GM12864 (cell line): ENCODE data around the gene MLYCD.
"Not testable (repeated sequence)": the region's sequence is repeated elsewhere in the genome, so short reads cannot be mapped to it uniquely, and the experiment has no call there.

Experiments used
- DNase-seq: peaks from one replicate; pipeline ENCODE4 v3.0.0-alpha.2; 2011; ENCODE audit warnings: low read depth
- H3K4me3 ChIP-seq: 2 replicates; pipeline ENCODE4 v1.5.1; 2011; ENCODE audit warnings: mild to moderate bottlenecking, low read depth, low read length, control low read depth
- TF ChIP-seq, protein P1 (sequence below): IDR thresholded peaks from 2 replicates; pipeline ENCODE4 v1.5.1; 2011; ENCODE audit warnings: low read depth, mild to moderate bottlenecking, moderate library complexity, low read length, control low read depth, inconsistent platforms; ENCODE audit errors: missing control alignments

Gene MLYCD

DNA sequence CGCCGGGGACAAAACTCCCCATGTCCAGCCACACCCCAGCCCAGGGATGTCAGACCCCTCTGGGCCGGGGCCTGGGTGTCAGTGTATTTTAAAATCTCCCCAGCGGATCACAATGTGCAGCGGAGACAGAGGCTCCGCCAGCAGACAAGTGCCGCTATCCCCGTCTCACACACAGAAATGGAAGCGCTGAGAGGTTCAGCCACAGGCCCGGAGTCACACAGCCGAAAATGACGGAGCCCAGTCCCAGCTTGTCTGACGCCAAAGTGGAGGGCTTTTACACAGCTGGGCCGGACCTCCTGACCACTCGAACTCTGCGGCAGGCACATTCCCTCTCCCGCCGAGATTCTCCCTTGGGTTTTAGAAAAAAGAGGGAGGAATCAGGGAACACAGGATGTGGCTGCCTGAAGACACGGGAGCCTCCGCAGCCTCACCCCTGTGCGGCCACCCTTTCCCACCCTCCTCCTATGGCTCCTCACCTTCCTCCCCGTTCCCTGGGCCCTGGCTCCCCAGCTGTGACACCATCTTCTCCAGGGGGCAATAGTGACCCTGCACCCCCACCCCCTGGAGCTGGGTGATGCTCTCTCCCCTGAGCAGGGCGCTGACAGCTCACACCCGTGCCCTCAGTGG lies 47.4 kb downstream of the MLYCD start:
- DNase-seq = no peak
- no peak overlapping the region for H3K4me3 ChIP-seq
- TF ChIP-seq, protein P1, sequence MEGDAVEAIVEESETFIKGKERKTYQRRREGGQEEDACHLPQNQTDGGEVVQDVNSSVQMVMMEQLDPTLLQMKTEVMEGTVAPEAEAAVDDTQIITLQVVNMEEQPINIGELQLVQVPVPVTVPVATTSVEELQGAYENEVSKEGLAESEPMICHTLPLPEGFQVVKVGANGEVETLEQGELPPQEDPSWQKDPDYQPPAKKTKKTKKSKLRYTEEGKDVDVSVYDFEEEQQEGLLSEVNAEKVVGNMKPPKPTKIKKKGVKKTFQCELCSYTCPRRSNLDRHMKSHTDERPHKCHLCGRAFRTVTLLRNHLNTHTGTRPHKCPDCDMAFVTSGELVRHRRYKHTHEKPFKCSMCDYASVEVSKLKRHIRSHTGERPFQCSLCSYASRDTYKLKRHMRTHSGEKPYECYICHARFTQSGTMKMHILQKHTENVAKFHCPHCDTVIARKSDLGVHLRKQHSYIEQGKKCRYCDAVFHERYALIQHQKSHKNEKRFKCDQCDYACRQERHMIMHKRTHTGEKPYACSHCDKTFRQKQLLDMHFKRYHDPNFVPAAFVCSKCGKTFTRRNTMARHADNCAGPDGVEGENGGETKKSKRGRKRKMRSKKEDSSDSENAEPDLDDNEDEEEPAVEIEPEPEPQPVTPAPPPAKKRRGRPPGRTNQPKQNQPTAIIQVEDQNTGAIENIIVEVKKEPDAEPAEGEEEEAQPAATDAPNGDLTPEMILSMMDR = no peak

GRCh38 chr16:83946781-83947566 lies 48.1 kb downstream of the MLYCD start:
- no peak for DNase-seq
- TF ChIP-seq, protein P1 = no peak
- H3K4me3 ChIP-seq = no peak overlapping the region

- TF ChIP-seq, protein P1 = no peak
- no peak overlapping the region for H3K4me3 ChIP-seq
- DNase-seq = no peak
Measured at GRCh38 chr16:83947642-83948234, 48.8 kb downstream of the MLYCD start.

DNA sequence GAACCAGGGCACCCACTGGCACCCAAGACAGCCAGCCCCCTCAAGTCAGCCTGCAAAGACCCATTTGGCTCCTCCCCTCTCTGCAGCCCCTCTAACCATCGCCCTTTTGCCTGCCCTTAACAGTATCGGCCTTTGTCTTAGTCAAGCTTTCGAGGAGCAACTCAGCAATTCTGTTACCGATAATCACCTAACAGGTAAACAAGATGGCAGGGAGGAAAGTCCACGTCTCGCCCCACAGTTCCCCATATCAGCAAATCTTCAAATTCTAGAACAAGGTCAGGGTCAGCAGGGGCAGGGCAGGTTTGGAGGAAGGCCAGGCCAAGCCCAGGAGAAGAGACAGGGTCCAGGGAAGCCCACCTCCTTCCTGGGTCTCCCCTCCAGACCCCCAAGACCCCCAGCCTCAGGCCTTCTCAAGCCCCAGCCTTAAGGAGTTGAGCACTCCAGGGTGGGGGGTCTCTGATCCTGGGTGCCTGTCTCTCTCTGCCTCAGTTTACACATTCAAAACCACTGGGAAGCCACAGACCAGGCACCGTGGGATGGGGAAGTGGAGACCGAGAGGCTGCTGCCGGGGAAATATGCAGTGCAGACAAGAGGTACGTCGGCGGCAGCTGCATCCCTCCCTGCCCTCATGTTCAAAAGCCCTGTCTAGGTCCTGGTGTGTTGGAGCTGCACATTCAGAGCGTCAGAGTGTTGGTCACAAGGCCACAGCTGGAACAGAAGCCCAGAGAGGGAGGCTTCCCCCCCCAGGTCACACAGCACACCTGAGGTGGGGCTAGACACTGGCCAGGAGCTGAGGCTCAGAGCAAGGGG lies 50.2 kb downstream of the MLYCD start:
- DNase-seq = no peak
- TF ChIP-seq, protein P1 = no peak
- H3K4me3 ChIP-seq = no peak overlapping the region

GRCh38 chr16:83949724-83950001 lies 50.7 kb downstream of the MLYCD start:
- DNase-seq = no peak
- TF ChIP-seq, protein P1 = no peak
- H3K4me3 ChIP-seq = no peak overlapping the region

DNA sequence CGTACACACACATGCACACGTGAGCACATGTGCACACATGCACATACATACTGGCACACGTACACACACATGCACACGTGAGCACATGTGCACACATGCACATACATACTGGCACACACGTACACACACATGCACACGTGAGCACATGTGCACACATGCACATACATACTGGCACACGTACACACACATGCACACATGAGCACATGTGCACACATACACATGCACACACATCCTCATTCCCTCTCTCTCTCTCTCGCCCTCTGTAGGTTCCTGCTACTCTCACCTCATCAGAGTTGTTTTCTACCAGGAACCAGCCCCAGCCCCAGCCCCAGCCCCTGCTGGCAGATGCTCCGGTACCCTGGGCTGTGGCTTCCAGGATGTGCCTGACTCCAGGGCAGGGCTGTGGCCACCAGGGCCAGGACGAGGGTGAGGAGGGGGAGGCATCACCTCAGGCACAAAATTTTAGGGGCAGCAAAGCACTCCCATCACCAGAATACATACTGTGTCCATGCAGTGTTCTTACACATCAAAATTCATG lies 52.0 kb downstream of the MLYCD start:
- not testable (repeated sequence) for DNase-seq, H3K4me3 ChIP-seq

DNA sequence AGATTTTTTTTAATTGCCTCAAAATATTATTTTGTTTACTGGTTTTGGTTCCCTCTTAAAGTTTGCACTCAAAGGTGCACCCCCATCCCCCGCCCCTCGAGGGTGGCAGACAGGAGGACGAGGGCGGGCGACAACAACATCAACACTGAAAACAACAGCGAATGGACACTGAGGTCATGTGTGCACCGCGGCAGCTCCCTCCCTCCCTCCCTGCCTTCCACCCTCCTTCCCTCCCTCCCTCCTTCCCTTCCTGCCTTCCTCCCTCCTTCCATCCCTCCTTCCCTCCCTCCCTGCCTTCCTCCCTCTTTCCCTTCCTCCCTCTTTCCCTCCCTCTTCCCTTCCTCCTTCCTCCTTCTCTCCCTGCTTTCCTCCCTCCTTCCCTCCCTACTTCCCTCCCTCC lies 52.6 kb downstream of the MLYCD start:
- DNase-seq = no peak
- no peak overlapping the region for H3K4me3 ChIP-seq
- TF ChIP-seq, protein P1 = no peak
